Mesenchymal stem cell (in vitro differentiated cells and primary cell): ENCODE data around the gene TMEM121.

Experiments used
- DNase-seq: peaks from one replicate; pipeline ENCODE4 v3.0.0-alpha.2; 2013
- H2AFZ ChIP-seq: one replicate; pipeline ENCODE4 v1.6.1; 2013; ENCODE audit warnings: low read depth, mild to moderate bottlenecking, control low read depth, inconsistent platforms, low read length, moderate library complexity
- H2AK5ac ChIP-seq: 2 replicates; pipeline ENCODE4 v1.6.1; 2013; ENCODE audit warnings: low read length, moderate library complexity, mild to moderate bottlenecking, inconsistent platforms; ENCODE audit not compliant: severe bottlenecking
- H2BK120ac ChIP-seq: one replicate; pipeline ENCODE4 v1.6.1; 2013; ENCODE audit warnings: low read depth, mild to moderate bottlenecking, inconsistent platforms, low read length, moderate library complexity
- H2BK12ac ChIP-seq, 2 experiments: one replicate each; pipeline ENCODE4 v1.6.1; 2013; ENCODE audit warnings: inconsistent platforms in 2 of 2, low read length in 2 of 2, mild to moderate bottlenecking in 2 of 2, moderate library complexity in 2 of 2, control low read depth in 1 of 2
- H2BK15ac ChIP-seq: one replicate; pipeline ENCODE4 v1.6.1; 2013; ENCODE audit warnings: mild to moderate bottlenecking, low read depth, inconsistent platforms; ENCODE audit not compliant: poor library complexity, severe bottlenecking
- H2BK5ac ChIP-seq: 2 replicates; pipeline ENCODE4 v1.6.1; 2013; ENCODE audit warnings: low read depth, mild to moderate bottlenecking, low read length, control low read depth, inconsistent platforms; ENCODE audit not compliant: poor library complexity, severe bottlenecking
- H3K14ac ChIP-seq, 2 experiments: one replicate each; pipeline ENCODE4 v1.6.1; 2013; ENCODE audit warnings: inconsistent platforms in 2 of 2, low read length in 2 of 2, control low read depth in 1 of 2, mild to moderate bottlenecking in 1 of 2, moderate library complexity in 1 of 2
- H3K18ac ChIP-seq, 2 experiments: one replicate each; pipeline ENCODE4 v1.6.1; 2013; ENCODE audit warnings: inconsistent platforms in 2 of 2, low read length in 2 of 2, control low read depth in 1 of 2, low read depth in 1 of 2, mild to moderate bottlenecking in 1 of 2
- H3K23ac ChIP-seq, 2 experiments: one replicate each; pipeline ENCODE4 v1.6.1; 2013; ENCODE audit warnings: inconsistent platforms in 2 of 2, low read length in 2 of 2, mild to moderate bottlenecking in 2 of 2, moderate library complexity in 2 of 2, control low read depth in 1 of 2
- H3K27ac ChIP-seq: 2 replicates; pipeline ENCODE4 v1.5.1; 2013; ENCODE audit warnings: mild to moderate bottlenecking, moderate library complexity, low read length, control low read depth, inconsistent platforms; ENCODE audit not compliant: poor library complexity, severe bottlenecking
- H3K27me3 ChIP-seq, 2 experiments: 2 replicates each; pipeline versions ENCODE4 v1.6.1 to v1.7.0; 2013; ENCODE audit warnings: low read length in 2 of 2, mild to moderate bottlenecking in 2 of 2, moderate library complexity in 2 of 2, control low read depth in 1 of 2, inconsistent platforms in 1 of 2; ENCODE audit not compliant: control insufficient read depth in 1 of 2, insufficient read depth in 1 of 2
- H3K36me3 ChIP-seq, 2 experiments: 2 replicates each; pipeline versions ENCODE4 v1.6.1 to v1.7.0; 2013; ENCODE audit warnings: low read length in 2 of 2, control low read depth in 1 of 2, inconsistent platforms in 1 of 2, low read depth in 1 of 2, mild to moderate bottlenecking in 1 of 2; ENCODE audit not compliant: insufficient read depth in 2 of 2, control insufficient read depth in 1 of 2
- H3K4ac ChIP-seq, 2 experiments: one replicate each; pipeline ENCODE4 v1.6.1; 2013; ENCODE audit warnings: inconsistent platforms in 2 of 2, low read length in 2 of 2, mild to moderate bottlenecking in 2 of 2, moderate library complexity in 2 of 2, control low read depth in 1 of 2, low read depth in 1 of 2
- H3K4me1 ChIP-seq: 2 replicates; pipeline ENCODE4 v1.6.1; 2013; ENCODE audit warnings: low read depth, low read length, control low read depth; ENCODE audit not compliant: control insufficient read depth, insufficient read depth
- H3K4me2 ChIP-seq: 2 replicates; pipeline ENCODE4 v1.6.1; 2013; ENCODE audit warnings: low read length, mild to moderate bottlenecking, inconsistent platforms; ENCODE audit not compliant: poor library complexity, severe bottlenecking
- H3K4me3 ChIP-seq, 2 experiments: 2 replicates each; pipeline versions ENCODE4 v1.5.1 to v1.7.0; 2013; ENCODE audit warnings: low read length in 2 of 2, mild to moderate bottlenecking in 2 of 2, control low read depth in 1 of 2, low read depth in 1 of 2; ENCODE audit not compliant: insufficient read depth in 1 of 2
- H3K79me1 ChIP-seq: replicated peaks from 2 replicates; pipeline ENCODE4 v1.6.1; 2013; ENCODE audit warnings: mild to moderate bottlenecking, control low read depth, low read length, inconsistent platforms; ENCODE audit not compliant: poor library complexity, severe bottlenecking
- H3K9ac ChIP-seq: 2 replicates; pipeline ENCODE4 v1.7.0; 2013; ENCODE audit warnings: mild to moderate bottlenecking, low read length, moderate library complexity
- H3K9me3 ChIP-seq: 2 replicates; pipeline ENCODE4 v1.7.0; 2013; ENCODE audit warnings: mild to moderate bottlenecking, low read length; ENCODE audit not compliant: control insufficient read depth
- H4K8ac ChIP-seq: one replicate; pipeline ENCODE4 v1.6.1; 2013; ENCODE audit warnings: inconsistent platforms, mild to moderate bottlenecking, low read length, moderate library complexity
- H4K91ac ChIP-seq: one replicate; pipeline ENCODE4 v1.6.1; 2013; ENCODE audit warnings: mild to moderate bottlenecking, low read length, inconsistent platforms
- WGBS: methylation state at CpG from one replicate; pipeline ENCODE4 v1.1.7; 2013; ENCODE audit warnings: mixed read lengths; 5-methylcytosine and 5-hydroxymethylcytosine counted together

Gene TMEM121

GRCh38 chr14:105478398-105479251, 47.8 kb upstream of the TMEM121 start:
- Histone ChIP-seq H4K8ac (no peak overlapping the region), H2BK120ac (no peak overlapping the region), H3K27ac (no peak overlapping the region), H4K91ac (peak overlapping the region; percentile 60), H3K18ac (no peak overlapping the region), H3K79me1 (no peaks in the 10 kb centered on the region), H2AFZ (no peak overlapping the region), H3K9ac (no peak overlapping the region), H3K4me3 (no peak overlapping the region), H3K23ac (peak overlapping the region in 1 of 2 experiments; percentile 49), H3K9me3 (no peaks in the 10 kb centered on the region), H2BK15ac (no peak overlapping the region), H3K4me2 (no peak overlapping the region), H3K4me1 (peaks cover 81% of the 10 kb centered on the region), H2BK12ac (no peak overlapping the region), H3K4ac (no peak overlapping the region), H3K36me3 (peaks cover 0 to 2% of the 10 kb centered on the region in 2 experiments), H2BK5ac (no peak overlapping the region), H3K27me3 (peaks cover 11 to 24% of the 10 kb centered on the region in 2 experiments), H3K14ac (no peak overlapping the region), H2AK5ac (no peak overlapping the region)
- WGBS = 43% methylated on average over 52 of the region's 81 CpGs
- DNase-seq = no peak

GRCh38 chr14:105479431-105480158, 46.8 kb upstream of the TMEM121 start:
- Histone ChIP-seq H2AFZ (no peak overlapping the region), H3K9ac (no peak overlapping the region), H2BK5ac (no peak overlapping the region), H3K4me3 (no peak overlapping the region), H3K4me1 (peaks cover 77% of the 10 kb centered on the region), H3K18ac (no peak overlapping the region), H2BK12ac (no peak overlapping the region), H3K23ac (peak overlapping the region in 1 of 2 experiments; percentile 81), H3K14ac (no peak overlapping the region), H3K27ac (no peak overlapping the region), H3K27me3 (peaks cover 10 to 24% of the 10 kb centered on the region in 2 experiments), H3K4me2 (no peak overlapping the region), H2AK5ac (no peak overlapping the region), H4K8ac (peak overlapping the region; percentile 67), H2BK120ac (no peak overlapping the region), H3K79me1 (no peaks in the 10 kb centered on the region), H3K9me3 (no peaks in the 10 kb centered on the region), H3K36me3 (peaks cover 0 to 2% of the 10 kb centered on the region in 2 experiments), H3K4ac (no peak overlapping the region), H4K91ac (peak overlapping the region; percentile 60), H2BK15ac (peak overlapping the region; percentile 2)
- WGBS = 62% methylated on average over 34 of the region's 34 CpGs
- no peak for DNase-seq

- WGBS = 74% methylated on average over 15 of the region's 15 CpGs
- no peak overlapping the region for H2AFZ ChIP-seq
- H4K8ac ChIP-seq = peak overlapping the region; percentile 5
- H3K4me1 ChIP-seq = peaks cover 73% of the 10 kb centered on the region
- no peaks in the 10 kb centered on the region for H3K9me3 ChIP-seq
- no peak overlapping the region for H3K14ac ChIP-seq
- peak overlapping the region; percentile 60 for H4K91ac ChIP-seq
- H3K27me3 ChIP-seq = peaks cover 16 to 22% of the 10 kb centered on the region in 2 experiments
- no peak overlapping the region for H3K23ac ChIP-seq
- H2BK15ac ChIP-seq = peak overlapping the region; percentile 35
- no peak overlapping the region for H2BK5ac ChIP-seq
- peak overlapping the region; percentile 21 for H2AK5ac ChIP-seq
- H2BK12ac ChIP-seq = peak overlapping the region in 1 of 2 experiments; percentile 18
- H3K18ac ChIP-seq = no peak overlapping the region
- H3K27ac ChIP-seq = no peak overlapping the region
- H3K4me2 ChIP-seq = peak overlapping the region; percentile 21
- peaks cover 0 to 2% of the 10 kb centered on the region in 2 experiments for H3K36me3 ChIP-seq
- peak overlapping the region; percentile 97 for H3K9ac ChIP-seq
- H3K79me1 ChIP-seq = no peaks in the 10 kb centered on the region
- no peak for DNase-seq
- H3K4ac ChIP-seq = no peak overlapping the region
- H3K4me3 ChIP-seq = no peak overlapping the region
- H2BK120ac ChIP-seq = no peak overlapping the region
These were observed 46.1 kb upstream of the TMEM121 start for GRCh38 chr14:105480199-105480746.
